WTC11 (cell line): ENCODE data around the gene KAT2B. TPM values are rescaled to one million over a fixed set of nuclear protein-coding genes. Genes with fewer than 3 reads are reported as not detected.

Source experiments
- ATAC-seq: fragments of 200-7000 bp; cut with Tn5 transposase; 2 replicates; pipeline ENCODE4 v1.10.0; 2021; ENCODE audit warnings: mild to moderate bottlenecking, moderate library complexity
- CTCF ChIA-PET: fragments of 300-600 bp; sonication (Branson Sonifier 250); formaldehyde crosslinking; loops from one replicate; lab custom pipeline; 2021; ENCODE audit warnings: antibody characterized with exemption; lab: Charles Lee
- POLR2A ChIA-PET: fragments of 350-600 bp; sonication (Branson Sonifier 250); formaldehyde crosslinking; loops from one replicate; lab custom pipeline; 2021; ENCODE audit warnings: antibody characterized with exemption; lab: Charles Lee
- DNase-seq: peaks from one replicate; pipeline ENCODE4 v3.0.0; 2021; ENCODE audit warnings: low spot score
- H3K27ac Mint-ChIP-seq: 2 replicates; pipeline ENCODE4 v1.8.0; 2021; ENCODE audit warnings: mixed read lengths
- H3K27me3 Mint-ChIP-seq: 2 replicates; pipeline ENCODE4 v1.8.0; 2021; ENCODE audit warnings: low read depth, mild to moderate bottlenecking, moderate library complexity, mixed read lengths
- H3K36me3 Mint-ChIP-seq: 2 replicates; pipeline ENCODE4 v1.8.0; 2021; ENCODE audit warnings: mixed read lengths
- H3K4me1 Mint-ChIP-seq: 2 replicates; pipeline ENCODE4 v1.8.0; 2022; ENCODE audit warnings: mixed read lengths
- H3K4me3 Mint-ChIP-seq: 2 replicates; pipeline ENCODE4 v1.8.0; 2021; ENCODE audit warnings: mild to moderate bottlenecking, moderate library complexity, mixed read lengths
- H3K9me3 Mint-ChIP-seq: 2 replicates; pipeline ENCODE4 v1.8.0; 2021; ENCODE audit warnings: mixed read lengths
- AFF4 ChIP-seq: sonication (generic); formaldehyde crosslinking; IDR thresholded peaks from 2 replicates; pipeline ENCODE4 v1.8.1; 2023; ENCODE audit warnings: mild to moderate bottlenecking, missing genetic modification reagents, borderline replicate concordance
- ATF1 ChIP-seq: sonication (generic); formaldehyde crosslinking; IDR thresholded peaks from 2 replicates; pipeline ENCODE4 v1.8.1; 2023; ENCODE audit warnings: mild to moderate bottlenecking, moderate library complexity, missing genetic modification reagents
- CREM ChIP-seq: sonication (generic); formaldehyde crosslinking; IDR thresholded peaks from 2 replicates; pipeline ENCODE4 v1.8.1; 2022; ENCODE audit warnings: mild to moderate bottlenecking, missing genetic modification reagents, moderate library complexity
- E2F4 ChIP-seq: sonication (generic); formaldehyde crosslinking; IDR thresholded peaks from 2 replicates; pipeline ENCODE4 v1.8.1; 2022; ENCODE audit warnings: low read depth, mild to moderate bottlenecking, moderate library complexity, missing genetic modification reagents, borderline replicate concordance
- ERG ChIP-seq: fragments of 250-450 bp; sonication (Bioruptor Pico); IDR thresholded peaks from 2 replicates; pipeline ENCODE4 v1.8.0; 2021; ENCODE audit warnings: mild to moderate bottlenecking
- ESRRA ChIP-seq: sonication (generic); formaldehyde crosslinking; IDR thresholded peaks from 2 replicates; pipeline ENCODE4 v1.8.1; 2022; ENCODE audit warnings: mild to moderate bottlenecking, missing genetic modification reagents, borderline replicate concordance
- FOXP1 ChIP-seq: sonication (generic); formaldehyde crosslinking; IDR thresholded peaks from 2 replicates; pipeline ENCODE4 v1.8.0; 2022; ENCODE audit warnings: missing genetic modification reagents, mild to moderate bottlenecking, moderate library complexity, borderline replicate concordance
- GRHL2 ChIP-seq: fragments of 250-450 bp; sonication (Bioruptor Pico); IDR thresholded peaks from 2 replicates; pipeline ENCODE4 v1.8.0; 2022; ENCODE audit warnings: mild to moderate bottlenecking, moderate library complexity; ENCODE audit not compliant: insufficient replicate concordance, severe bottlenecking
- IRF2 ChIP-seq: sonication (generic); formaldehyde crosslinking; IDR thresholded peaks from 2 replicates; pipeline ENCODE4 v1.8.0; 2022; ENCODE audit warnings: low read depth, missing genetic modification reagents, borderline replicate concordance
- JUN ChIP-seq: sonication (generic); formaldehyde crosslinking; IDR thresholded peaks from 2 replicates; pipeline ENCODE4 v1.8.0; 2023; ENCODE audit warnings: mild to moderate bottlenecking, missing genetic modification reagents
- NFYB ChIP-seq: sonication (generic); formaldehyde crosslinking; conservative IDR thresholded peaks from 2 replicates; pipeline ENCODE4 v1.8.0; 2022; ENCODE audit warnings: low read depth, missing genetic modification reagents
- RELA ChIP-seq: sonication (generic); formaldehyde crosslinking; IDR thresholded peaks from 2 replicates; pipeline ENCODE4 v1.8.1; 2022; ENCODE audit warnings: missing genetic modification reagents, mild to moderate bottlenecking, borderline replicate concordance
- SMAD3 ChIP-seq: sonication (generic); formaldehyde crosslinking; IDR thresholded peaks from 2 replicates; pipeline ENCODE4 v1.8.0; 2022; ENCODE audit warnings: missing genetic modification reagents, mild to moderate bottlenecking, borderline replicate concordance
- TCF7 ChIP-seq: sonication (generic); formaldehyde crosslinking; IDR thresholded peaks from 2 replicates; pipeline ENCODE4 v1.8.0; 2022; ENCODE audit warnings: mild to moderate bottlenecking, low read depth, missing genetic modification reagents, moderate library complexity
- USF1 ChIP-seq: sonication (generic); formaldehyde crosslinking; IDR thresholded peaks from 2 replicates; pipeline ENCODE4 v1.8.0; 2022; ENCODE audit warnings: mild to moderate bottlenecking, missing genetic modification reagents
- USF2 ChIP-seq: sonication (generic); formaldehyde crosslinking; IDR thresholded peaks from 2 replicates; pipeline ENCODE4 v1.8.1; 2023; ENCODE audit warnings: mild to moderate bottlenecking, missing genetic modification reagents, moderate library complexity
- ZMAT4 ChIP-seq: fragments of 250-450 bp; sonication (Bioruptor Pico); IDR thresholded peaks from 2 replicates; pipeline ENCODE4 v1.9.0; 2021; ENCODE audit warnings: mild to moderate bottlenecking
- ZNF317 ChIP-seq: sonication (generic); formaldehyde crosslinking; IDR thresholded peaks from 2 replicates; pipeline ENCODE4 v1.8.1; 2023; ENCODE audit warnings: low read depth, mild to moderate bottlenecking, moderate library complexity, missing genetic modification reagents, borderline replicate concordance
- ZNF396 ChIP-seq: fragments of 250-450 bp; sonication (Bioruptor Pico); IDR thresholded peaks from 2 replicates; pipeline ENCODE4 v1.8.0; 2021; ENCODE audit warnings: mild to moderate bottlenecking, moderate library complexity, borderline replicate concordance
- ZNF532 ChIP-seq: fragments of 250-450 bp; sonication (Bioruptor Pico); IDR thresholded peaks from 2 replicates; pipeline ENCODE4 v1.9.0; 2021; ENCODE audit warnings: mild to moderate bottlenecking, borderline replicate concordance
- ZSCAN18 ChIP-seq: fragments of 250-450 bp; sonication (Bioruptor Pico); IDR thresholded peaks from 2 replicates; pipeline ENCODE4 v2.1.2; 2022; ENCODE audit warnings: mild to moderate bottlenecking, moderate library complexity
- total RNA-seq: library from RNA; stranded (reverse); gene quantifications from 3 replicates; pipeline ENCODE4 v1.2.3, GENCODE V29; 2021

KAT2B gene
- total RNA-seq, 1 experiment from 2014 or later = 2.7 TPM

- ChIA-PET CTCF (no interaction called here), POLR2A (no interaction called here)
- Mint-ChIP-seq H3K36me3 (no peaks in the 10 kb centered on the region), H3K9me3 (no peaks in the 10 kb centered on the region), H3K27ac (no peak overlapping the region), H3K4me1 (no peaks in the 10 kb centered on the region), H3K4me3 (no peak overlapping the region), H3K27me3 (no peaks in the 10 kb centered on the region)
- DNase-seq (no peak), ATAC-seq (no peak)
- TF ChIP-seq RELA (CRISPR knock-in tag) = no peak
- TF ChIP-seq ZMAT4 (CRISPR knock-in tag) = no peak
- no peak for TF ChIP-seq AFF4 (CRISPR knock-in tag)
- TF ChIP-seq USF1 (CRISPR knock-in tag) = no peak
- TF ChIP-seq USF2 (CRISPR knock-in tag) = no peak
- no peak for TF ChIP-seq ATF1 (CRISPR knock-in tag)
These were observed 85.0 kb downstream of the KAT2B start for GRCh38 chr3:20125289-20125688.

GRCh38 chr3:20125897-20126296 lies 85.7 kb downstream of the KAT2B start:
- TF ChIP-seq IRF2 = no peak
- no peak for TF ChIP-seq CREM (CRISPR knock-in tag)
- TF ChIP-seq NFYB = no peak
- no peak for TF ChIP-seq ZNF396
- TF ChIP-seq SMAD3 (CRISPR knock-in tag) = no peak
- TF ChIP-seq GRHL2 (CRISPR knock-in tag) = no peak
- TF ChIP-seq ZSCAN18 (CRISPR knock-in tag) = no peak
- TF ChIP-seq JUN (CRISPR knock-in tag) = no peak
- no peak for TF ChIP-seq TCF7 (CRISPR knock-in tag)
- no peak for TF ChIP-seq ZNF317 (CRISPR knock-in tag)
- TF ChIP-seq ATF1 (CRISPR knock-in tag) = no peak
- TF ChIP-seq ESRRA (CRISPR knock-in tag) = no peak
- TF ChIP-seq FOXP1 (CRISPR knock-in tag) = no peak
- no peak for TF ChIP-seq E2F4
- TF ChIP-seq ERG (CRISPR knock-in tag) = no peak
- no peak for TF ChIP-seq ZNF532 (CRISPR knock-in tag)
- TF ChIP-seq, all 79 proteins: peak for 0
- no peaks in the 10 kb centered on the region for H3K9me3 Mint-ChIP-seq
- ATAC-seq = no peak
- H3K4me3 Mint-ChIP-seq = no peak overlapping the region
- no peaks in the 10 kb centered on the region for H3K36me3 Mint-ChIP-seq
- DNase-seq = no peak
- ChIA-PET POLR2A (no interaction called here), CTCF (no interaction called here)
- no peaks in the 10 kb centered on the region for H3K27me3 Mint-ChIP-seq
- H3K4me1 Mint-ChIP-seq = no peaks in the 10 kb centered on the region
- no peak overlapping the region for H3K27ac Mint-ChIP-seq
